Hindlimb muscle (tissue), 1 donor: ENCODE measurements around the gene APBA3. TPM values are rescaled to one million over a fixed set of nuclear protein-coding genes. Genes with fewer than 3 reads are reported as not detected.

ENCODE experiments used
- DNase-seq: peaks from one replicate; pipeline ENCODE4 v3.0.0-alpha.2; 2013
- polyA plus RNA-seq: library from polyadenylated mRNA; unstranded; fragments of 120-200 nt; gene quantifications from one replicate; pipeline ENCODE4 v1.2.1, GENCODE V29; 2013; ENCODE audit not compliant: insufficient read length

APBA3 gene
- polyA plus RNA-seq, 1 donor, result 20.4 TPM

GRCh38 chr19:3719868-3720267, 41.6 kb downstream of the APBA3 start:
- DNase-seq, result no peak

DNA sequence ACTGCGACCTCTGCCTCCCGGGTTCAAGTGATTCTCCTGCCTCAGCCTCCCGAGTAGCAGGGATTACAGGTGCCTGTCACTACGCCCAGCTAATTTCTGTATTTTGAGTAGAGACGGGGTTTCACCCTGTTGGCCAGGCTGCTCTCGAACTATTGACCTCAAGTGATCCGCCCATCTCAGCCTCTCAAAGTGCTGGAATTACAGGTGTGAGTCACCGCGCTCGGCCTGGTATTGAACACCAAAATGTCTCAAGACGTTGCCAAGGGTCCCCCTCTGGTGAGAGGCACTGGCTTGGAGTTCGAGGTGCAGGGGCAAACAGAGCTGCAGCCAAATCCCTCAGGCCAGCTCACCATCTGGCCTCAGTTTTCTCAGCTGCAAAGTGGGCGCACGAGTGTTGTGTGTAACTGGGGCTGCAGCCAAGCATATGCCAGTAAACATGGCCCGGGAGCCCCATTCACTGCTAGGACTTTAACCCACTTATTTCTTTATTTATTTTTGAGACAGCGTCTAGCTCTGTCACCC, 45.3 kb downstream of the APBA3 start:
- no peak for DNase-seq

DNA sequence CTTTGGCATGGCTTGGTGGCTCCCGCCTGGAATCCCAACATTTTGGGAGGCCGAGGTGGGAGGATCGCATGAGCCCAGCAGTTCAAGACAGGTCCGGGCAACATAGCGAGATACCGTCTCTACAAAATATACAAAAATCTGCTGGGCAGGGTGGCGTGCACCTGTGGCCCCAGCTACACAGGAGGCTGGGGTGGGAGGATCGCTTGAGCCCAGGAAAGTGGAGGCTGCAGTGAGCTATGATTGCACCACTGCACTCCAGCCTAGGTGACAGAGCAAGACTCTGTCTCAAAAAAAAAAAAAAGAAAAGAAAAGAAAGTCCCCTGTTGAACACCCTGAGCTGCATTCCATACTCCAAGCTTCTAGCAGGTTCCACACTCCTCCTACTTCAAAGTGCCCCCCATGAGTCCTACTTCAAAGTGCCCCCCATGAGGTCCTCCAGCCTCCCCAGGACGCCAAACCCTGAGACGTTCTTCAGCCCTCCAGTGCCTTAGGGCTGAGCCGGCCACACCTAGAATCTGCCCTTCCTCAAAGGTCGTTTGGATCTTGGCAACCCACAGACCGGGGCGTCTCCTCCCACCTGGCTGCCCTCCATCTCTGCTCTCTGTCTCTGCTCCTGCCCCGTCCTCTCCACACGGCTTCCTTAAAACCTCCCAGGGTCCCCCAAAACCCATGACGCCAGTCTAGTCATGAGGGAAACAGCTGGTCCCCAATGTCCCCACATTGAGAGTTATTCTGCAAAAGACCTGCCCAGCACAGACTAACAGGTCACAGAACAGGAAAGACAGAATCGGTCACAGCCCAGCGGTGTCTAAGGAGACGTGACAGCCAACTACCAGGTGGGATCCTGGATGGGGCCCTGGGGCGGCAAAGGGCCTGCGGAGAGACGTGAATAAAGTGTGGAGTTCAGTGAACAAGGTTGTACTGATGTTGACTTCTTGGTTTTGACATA, 48.6 kb downstream of the APBA3 start:
- DNase-seq, result no peak

GRCh38 chr19:3710265-3710812, 51.2 kb downstream of the APBA3 start:
- no peak for DNase-seq

DNA sequence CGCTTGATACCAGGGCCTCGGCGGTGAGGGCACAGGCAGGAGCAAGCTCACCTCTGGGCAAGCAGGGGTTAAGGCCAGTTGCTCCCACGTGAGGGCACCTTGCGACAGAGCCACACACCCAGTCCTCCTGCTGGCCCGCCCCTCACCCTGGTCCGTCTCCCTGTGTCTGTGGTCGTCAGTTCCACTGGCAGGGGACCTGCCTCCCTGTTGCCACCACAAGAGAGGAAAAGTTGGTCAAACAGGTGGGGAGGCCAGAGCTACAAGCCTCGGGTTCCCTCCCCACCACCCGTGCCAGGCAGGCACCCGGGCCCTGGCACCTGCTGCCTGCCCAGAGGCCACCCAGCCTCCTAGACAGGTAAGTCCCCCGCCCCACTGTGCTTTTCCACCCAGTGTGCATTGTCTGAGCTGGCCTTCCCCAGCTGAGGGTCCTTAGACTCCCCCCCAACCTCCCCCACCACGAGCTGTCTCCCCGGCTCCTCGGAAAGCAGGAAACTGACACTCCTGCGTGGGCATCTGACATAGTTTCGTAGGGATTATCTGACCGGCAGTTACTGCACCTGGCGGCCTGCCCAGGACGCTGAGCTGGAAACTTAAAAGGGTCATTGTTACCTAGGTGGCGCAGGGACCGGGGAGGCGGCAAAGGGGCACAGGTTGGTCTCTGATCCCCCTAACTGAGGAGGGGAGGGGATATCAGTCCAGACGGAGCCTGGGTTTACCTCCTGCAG, 53.1 kb downstream of the APBA3 start, which contains the start of gene TJP3:
TJP3 (plus strand) TSS at position 178 of the 725 bp plus-strand sequence. CDS start 20,049 bp downstream, outside the sequence.
- DNase-seq, result no peak

GRCh38 chr19:3707868-3708206, 53.7 kb downstream of the APBA3 start:
- no peak for DNase-seq

GRCh38 chr19:3701200-3701599, 60.3 kb downstream of the APBA3 start:
- no peak for DNase-seq

Other genes starting within 250 kb of the APBA3 start
- gene TEKTIP1, start 222.5 kb downstream of the APBA3 start, polyA plus RNA-seq, result 3.5 TPM
- gene MFSD12, start 204.1 kb downstream of the APBA3 start, polyA plus RNA-seq, result 31.0 TPM
- gene HMG20B, start 188.7 kb downstream of the APBA3 start, polyA plus RNA-seq, result 36.5 TPM
- gene GIPC3, start 176.2 kb downstream of the APBA3 start, polyA plus RNA-seq, result 2.1 TPM
- gene TBXA2R, start 154.8 kb downstream of the APBA3 start, polyA plus RNA-seq, result 3.4 TPM
- 25.3 TPM for gene CACTIN, start 134.9 kb downstream of the APBA3 start, polyA plus RNA-seq
- 22.4 TPM for gene PIP5K1C, start 61.2 kb downstream of the APBA3 start, polyA plus RNA-seq
- not detected for gene TJP3, start 53.3 kb downstream of the APBA3 start, polyA plus RNA-seq
- gene MRPL54, start 990 bp upstream of the APBA3 start, polyA plus RNA-seq, result 27.5 TPM
- gene RAX2, start 10.5 kb upstream of the APBA3 start, polyA plus RNA-seq, result not detected
- 2.7 TPM for gene MATK, start 24.7 kb upstream of the APBA3 start, polyA plus RNA-seq
- not detected for gene ZFR2, start 107.3 kb upstream of the APBA3 start, polyA plus RNA-seq
- gene ATCAY, start 119.0 kb upstream of the APBA3 start, polyA plus RNA-seq, result 1.8 TPM
- 298 TPM for gene NMRK2, start 171.4 kb upstream of the APBA3 start, polyA plus RNA-seq
- gene DAPK3, start 209.4 kb upstream of the APBA3 start, polyA plus RNA-seq, result 97.3 TPM
- gene EEF2, start 223.8 kb upstream of the APBA3 start, polyA plus RNA-seq, result 2,964 TPM
- 27.5 TPM for gene PIAS4, start 246.0 kb upstream of the APBA3 start, polyA plus RNA-seq